NCI-H146 treated with DMSO at 0.1 percent for 48 hours (cell line): ENCODE measurements around the gene PLEKHA1.

Experiments used
- DNase-seq: peaks from one replicate; lab custom pipeline; 2025; ENCODE audit not compliant: unreplicated experiment; lab: John Stamatoyannopoulos, UW

The PLEKHA1 gene

GRCh38 chr10:122459561-122460273 is 85.2 kb downstream of the PLEKHA1 start:
- DNase-seq = no peak

- DNase-seq = no peak
These were observed 86.4 kb downstream of the PLEKHA1 start for GRCh38 chr10:122460891-122461293.

- DNase-seq = peak; percentile 6
These were observed 86.8 kb downstream of the PLEKHA1 start, which contains the start of gene HTRA1 for GRCh38 chr10:122461367-122461728. HTRA1 (plus strand) TSS chr10:122461553; CDS start chr10:122461653, 100 bp downstream.

GRCh38 chr10:122461729-122462532 is 87.4 kb downstream of the PLEKHA1 start:
- peak; percentile 10 for DNase-seq

GRCh38 chr10:122462533-122463465 is 88.3 kb downstream of the PLEKHA1 start:
- no peak for DNase-seq

- DNase-seq = no peak
These were observed 89.2 kb downstream of the PLEKHA1 start for GRCh38 chr10:122463466-122464249.

- DNase-seq = no peak
These were observed 89.7 kb downstream of the PLEKHA1 start for GRCh38 chr10:122464250-122464510.

- DNase-seq = no peak
These were observed 90.1 kb downstream of the PLEKHA1 start for GRCh38 chr10:122464586-122464985.

- no peak for DNase-seq
These were observed 91.0 kb downstream of the PLEKHA1 start for GRCh38 chr10:122465401-122466040.

GRCh38 chr10:122466951-122467381 is 92.5 kb downstream of the PLEKHA1 start:
- no peak for DNase-seq

GRCh38 chr10:122467701-122468100 is 93.2 kb downstream of the PLEKHA1 start:
- no peak for DNase-seq

GRCh38 chr10:122468307-122468925 is 93.9 kb downstream of the PLEKHA1 start:
- peak; percentile 28 for DNase-seq

- DNase-seq = peak; percentile 51
These were observed 94.6 kb downstream of the PLEKHA1 start for GRCh38 chr10:122468926-122469781.

- DNase-seq = no peak
These were observed 95.3 kb downstream of the PLEKHA1 start for GRCh38 chr10:122469848-122470247.

- no peak for DNase-seq
These were observed 97.1 kb downstream of the PLEKHA1 start for GRCh38 chr10:122471531-122472177.

GRCh38 chr10:122473116-122473515 is 98.6 kb downstream of the PLEKHA1 start:
- no peak for DNase-seq

GRCh38 chr10:122474131-122474818 is 99.8 kb downstream of the PLEKHA1 start:
- DNase-seq = peak; percentile 16

- no peak for DNase-seq
These were observed 100.6 kb downstream of the PLEKHA1 start for GRCh38 chr10:122475100-122475499.
